NT2/D1 (cell line): ENCODE data around the gene OPN3.

Experiments used
- SUZ12 ChIP-seq: IDR thresholded peaks from 2 replicates; pipeline ENCODE4 v1.6.1; 2011; ENCODE audit not compliant: insufficient read length, insufficient read depth; ENCODE audit errors: extremely low read depth
- YY1 ChIP-seq: IDR thresholded peaks from 2 replicates; pipeline ENCODE4 v1.6.1; 2011; ENCODE audit not compliant: insufficient read length, insufficient read depth
- ZNF274 ChIP-seq: IDR thresholded peaks from 2 replicates; pipeline ENCODE4 v1.6.1; 2011; ENCODE audit warnings: mild to moderate bottlenecking, low read depth, low read length

DNA sequence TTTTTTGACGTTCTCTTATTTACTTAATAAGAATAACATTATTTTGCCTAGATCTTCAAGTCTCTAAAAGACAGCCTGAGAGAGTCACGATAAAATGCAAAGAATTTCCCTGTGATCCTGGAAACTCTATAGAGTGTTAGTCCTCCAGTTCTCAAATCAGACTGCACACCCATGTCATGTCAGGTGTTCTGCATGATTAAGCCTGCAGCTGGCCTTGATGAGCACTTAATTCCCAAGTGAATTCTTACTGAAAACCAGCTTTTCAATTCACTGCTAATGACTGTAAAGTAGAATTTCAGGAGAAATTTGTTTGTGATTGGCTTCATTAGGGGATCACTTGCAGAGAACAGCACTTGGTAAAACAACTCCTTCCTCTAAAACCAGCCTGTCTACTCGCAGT lies 41.9 kb downstream of the OPN3 start:
- TF ChIP-seq SUZ12 (no peak), ZNF274 (no peak), YY1 (no peak)
